GM12878 (cell line): ENCODE results near the gene TGFBRAP1.

Experiments
- ATF2 ChIP-seq: IDR thresholded peaks from 2 replicates; pipeline ENCODE4 v1.6.1; 2012; ENCODE audit warnings: low read length, inconsistent platforms
- BACH1 ChIP-seq: fragments of 450-650 bp; IDR thresholded peaks from 2 replicates; pipeline ENCODE4 v1.6.1; 2017; ENCODE audit warnings: mild to moderate bottlenecking, borderline replicate concordance
- BCL11A ChIP-seq: IDR thresholded peaks from 2 replicates; pipeline ENCODE4 v1.6.1; 2011; ENCODE audit warnings: low read depth, low read length
- CTCF ChIP-seq, 3 experiments: IDR thresholded peaks in 2 of 3; conservative IDR thresholded peaks in 1 of 3; 2 replicates each; pipeline ENCODE4 v1.5.1; 2011; ENCODE audit warnings: low read depth in 3 of 3, low read length in 3 of 3, mild to moderate bottlenecking in 3 of 3, control low read depth in 2 of 3, moderate library complexity in 2 of 3, inconsistent platforms in 1 of 3, mixed read lengths in 1 of 3; ENCODE audit not compliant: control insufficient read depth in 2 of 3, insufficient read depth in 1 of 3; ENCODE audit errors: extremely low read depth in 1 of 3
- EGR1 ChIP-seq, 2 experiments: IDR thresholded peaks; 1 replicate in 1 of 2; 2 replicates in 1 of 2; pipeline ENCODE4 v1.6.1; 2011 to 2012; ENCODE audit warnings: low read depth in 2 of 2, low read length in 2 of 2, borderline replicate concordance in 1 of 2, mild to moderate bottlenecking in 1 of 2, moderate library complexity in 1 of 2
- GABPA ChIP-seq: IDR thresholded peaks from 2 replicates; pipeline ENCODE4 v1.6.1; 2014; ENCODE audit warnings: antibody characterized with exemption, low read depth, mild to moderate bottlenecking, inconsistent platforms
- IKZF1 ChIP-seq: fragments of 450-650 bp; conservative IDR thresholded peaks from 2 replicates; pipeline ENCODE4 v1.6.1; 2017; ENCODE audit warnings: antibody characterized with exemption, mild to moderate bottlenecking
- POLR2AphosphoS5 ChIP-seq: IDR thresholded peaks from 2 replicates; pipeline ENCODE4 v1.6.1; 2011; ENCODE audit warnings: mild to moderate bottlenecking, low read length, inconsistent platforms
- SMAD1 ChIP-seq: fragments of 450-650 bp; IDR thresholded peaks from 2 replicates; pipeline ENCODE4 v1.6.1; 2018; ENCODE audit warnings: mild to moderate bottlenecking, low read depth; ENCODE audit not compliant: partially characterized antibody
- SREBF1 ChIP-seq: IDR thresholded peaks from 2 replicates; pipeline ENCODE4 v1.6.1; 2012; ENCODE audit warnings: mild to moderate bottlenecking, low read length
- TCF7 ChIP-seq: IDR thresholded peaks from 2 replicates; pipeline ENCODE4 v1.6.1; 2014; ENCODE audit warnings: antibody characterized with exemption, borderline replicate concordance
- USF2 ChIP-seq: IDR thresholded peaks from 2 replicates; pipeline ENCODE4 v1.6.1; 2011; ENCODE audit warnings: low read depth, low read length, improper control_type of control experiment, borderline replicate concordance
- ZNF217 ChIP-seq: fragments of 450-650 bp; IDR thresholded peaks from 2 replicates; pipeline ENCODE4 v1.6.1; 2017; ENCODE audit warnings: antibody characterized with exemption, mild to moderate bottlenecking
- ZNF592 ChIP-seq: fragments of 450-650 bp; IDR thresholded peaks from 2 replicates; pipeline ENCODE4 v1.6.1; 2017; ENCODE audit warnings: mild to moderate bottlenecking, moderate library complexity

- TF ChIP-seq CTCF (IDR thresholded peaks at IDR 0.05 in 2 of 3, conservative IDR thresholded peaks at IDR 0.05 in 1 of 3; ENCODE audit: control insufficient read depth in 2 of 3, extremely low read depth in 1 of 3, insufficient read depth in 1 of 3, low read depth in 3 of 3, low read length in 3 of 3) (no peak), BACH1 (no peak), ZNF217 (no peak), EGR1 (IDR thresholded peaks at IDR 0.05; ENCODE audit: borderline replicate concordance in 1 of 2, low read depth in 2 of 2, low read length in 2 of 2) (no peak), IKZF1 (no peak), USF2 (no peak), BCL11A (no peak), SREBF1 (no peak), ZNF592 (no peak), GABPA (no peak), SMAD1 (no peak), POLR2AphosphoS5 (no peak), ATF2 (no peak), TCF7 (no peak)
Measured at GRCh38 chr2:105307146-105307545, 22.4 kb downstream of the TGFBRAP1 start.
